K562 (cell line): Measurements from ENCODE around the gene BTBD18. TPM values are rescaled to one million over a fixed set of nuclear protein-coding genes. Genes with fewer than 3 reads are reported as not detected.

Source experiments
- ARID3B ChIP-seq: fragments of 250-450 bp; sonication (Bioruptor Pico); IDR thresholded peaks from 2 replicates; pipeline ENCODE4 v1.4.0; 2020; ENCODE audit warnings: borderline replicate concordance
- BCL6 ChIP-seq: fragments of 250-450 bp; sonication (Bioruptor Pico); IDR thresholded peaks from 2 replicates; pipeline ENCODE4 v1.4.0; 2020
- BRD4 ChIP-seq: fragments of 200-600 bp; sonication (generic); IDR thresholded peaks from 2 replicates; pipeline ENCODE4 v1.6.1; 2017; ENCODE audit warnings: inconsistent platforms
- CBX1 ChIP-seq: sonication (generic); IDR thresholded peaks from 2 replicates; pipeline ENCODE4 v1.6.1; 2016; ENCODE audit warnings: antibody characterized with exemption, low read depth, mild to moderate bottlenecking
- KAT8 ChIP-seq: fragments of 450-650 bp; IDR thresholded peaks from 2 replicates; pipeline ENCODE4 v1.6.1; 2016; ENCODE audit warnings: low read depth, mild to moderate bottlenecking
- KLF16 ChIP-seq: IDR thresholded peaks from 2 replicates; pipeline ENCODE4 v1.6.1; 2016; ENCODE audit warnings: antibody characterized with exemption
- MAFF ChIP-seq: IDR thresholded peaks from 2 replicates; pipeline ENCODE4 v1.6.1; 2012; ENCODE audit warnings: low read length, improper control_type of control experiment
- MBD2 ChIP-seq: sonication (generic); IDR thresholded peaks from 2 replicates; pipeline ENCODE4 v1.6.1; 2016; ENCODE audit warnings: low read depth, borderline replicate concordance
- MCM2 ChIP-seq: fragments of 450-650 bp; IDR thresholded peaks from 2 replicates; pipeline ENCODE4 v1.6.1; 2017; ENCODE audit warnings: low read depth, mild to moderate bottlenecking
- MCM3 ChIP-seq: fragments of 450-650 bp; IDR thresholded peaks from 2 replicates; pipeline ENCODE4 v1.6.1; 2016
- POLR3G ChIP-seq: IDR thresholded peaks from 2 replicates; pipeline ENCODE4 v1.6.1; 2011; ENCODE audit not compliant: insufficient read length, insufficient replicate concordance; ENCODE audit errors: extremely low read depth
- THRAP3 ChIP-seq: fragments of 450-650 bp; IDR thresholded peaks from 2 replicates; pipeline ENCODE4 v1.6.1; 2016; ENCODE audit warnings: mild to moderate bottlenecking, inconsistent platforms, borderline replicate concordance
- ZBTB17 ChIP-seq: fragments of 450-650 bp; formaldehyde crosslinking; IDR thresholded peaks from 2 replicates; pipeline ENCODE4 v1.4.0; 2020; ENCODE audit warnings: mild to moderate bottlenecking
- ZNF318 ChIP-seq, 2 experiments: fragments of 450-650 bp; IDR thresholded peaks; 2 replicates each; pipeline ENCODE4 v1.6.1; 2016; ENCODE audit warnings: mild to moderate bottlenecking in 2 of 2, borderline replicate concordance in 1 of 2, low read depth in 1 of 2, moderate library complexity in 1 of 2
- ZNF384 ChIP-seq: IDR thresholded peaks from 2 replicates; pipeline ENCODE4 v1.6.1; 2012; ENCODE audit warnings: low read depth, low read length, improper control_type of control experiment
- ZNF764 ChIP-seq: fragments of 250-450 bp; sonication (Bioruptor Pico); IDR thresholded peaks from 2 replicates; pipeline ENCODE4 v1.4.0; 2020; ENCODE audit warnings: low read depth, mild to moderate bottlenecking, moderate library complexity
- polyA plus RNA-seq, 8 experiments: library from polyadenylated mRNA; depleted of rRNA in 4 of 8; stranded (reverse) in 5 of 8; unstranded in 3 of 8; fragments of >200 nt; fragmentation: Nextera tagmentation in 2 of 8; fragmentation: Illumina TruSeq in 1 of 8; extraction: Ambion mirVana in 2 of 8; extraction: Trizol in 1 of 8; gene quantifications; 2 replicates each; pipeline versions ENCODE4 v1.2.1 to v1.2.3, GENCODE V29; 2011 to 2014; ENCODE audit warnings: inconsistent platforms in 1 of 8, missing spikeins in 1 of 8
- total RNA-seq, 7 experiments: library from RNA; depleted of rRNA in 6 of 7; stranded (reverse); fragments of >200 nt in 6 of 7; fragmentation: Illumina TruSeq in 2 of 7; extraction: Trizol in 2 of 7; gene quantifications; 2 replicates each; pipeline versions ENCODE4 v1.2.1 to v1.2.3, GENCODE V29; 2011 to 2021; ENCODE audit warnings: low replicate concordance in 1 of 7

Gene BTBD18
- total and polyA plus RNA-seq, 9 of the 15 experiments (the other 6 are each of a cell fraction or from before 2014, with no cell fraction given) = 0.06 TPM; not detected in 8

- TF ChIP-seq ZNF318 (IDR thresholded peaks at IDR 0.05; ENCODE audit: borderline replicate concordance in 1 of 2, low read depth in 1 of 2) = 0 out of 4 replicates have a peak, but pooled peaks of 1 of the 2 experiments have one; percentile 36
- 0 out of 2 replicates have a peak, but pooled peaks have one; percentile 26 for TF ChIP-seq BRD4
- TF ChIP-seq KAT8 = no peak
- TF ChIP-seq CBX1 = no peak
- TF ChIP-seq ZNF384 = peak; percentile 92
- TF ChIP-seq MCM2 = no peak
- TF ChIP-seq MBD2 = peak; percentile 94
- TF ChIP-seq POLR3G = no peak
- TF ChIP-seq ZBTB17 (CRISPR knock-in tag) = no peak
- TF ChIP-seq MAFF = no peak
- TF ChIP-seq ZNF764 (CRISPR knock-in tag) = no peak
- TF ChIP-seq BCL6 (CRISPR knock-in tag) = no peak
- TF ChIP-seq KLF16 = no peak
- TF ChIP-seq MCM3 = no peak
- no peak for TF ChIP-seq THRAP3
- TF ChIP-seq ARID3B (CRISPR knock-in tag) = peak; percentile 83; the same call in 1 of the 2 replicates
Observed at GRCh38 chr11:57712256-57713150, 39.1 kb downstream of the BTBD18 start, which contains the start of gene TMX2 (continued).
